ENCODE measurements around the gene NPPB. TPM values are rescaled to one million over a fixed set of nuclear protein-coding genes. Genes with fewer than 3 reads are reported as not detected.

NPPB gene
- total and polyA plus RNA-seq, 2 donors (not counting 1 experiment from before 2014, with no cell fraction given): not detected

- no peak overlapping the region for H3K9ac ChIP-seq (ENCODE audit: insufficient read depth, low read length)
- H3K9me3 ChIP-seq (ENCODE audit: control insufficient read depth, insufficient read depth, low read depth, low read length): no peaks in the 10 kb centered on the region
- H3K4me2 ChIP-seq (ENCODE audit: extremely low read depth, insufficient read depth, low read length): no peak overlapping the region
- no peak for DNase-seq (ENCODE audit: low read depth in 2 of 2)
- H4K20me1 ChIP-seq (ENCODE audit: control insufficient read depth, extremely low read depth, insufficient read depth, low read length): no peaks in the 10 kb centered on the region
- no peak overlapping the region for H3K4me3 ChIP-seq (replicated peaks in 1 of 4; ENCODE audit: control extremely low read depth in 1 of 4, insufficient read depth in 1 of 4, low read depth in 3 of 4, low read length in 4 of 4)
- no peaks in the 10 kb centered on the region for H3K79me2 ChIP-seq (ENCODE audit: control insufficient read depth, insufficient read depth, low read length)
- no peaks in the 10 kb centered on the region for H3K4me1 ChIP-seq (ENCODE audit: control insufficient read depth, extremely low read depth, insufficient read depth, low read length)
- TF ChIP-seq EZH2 (IDR thresholded peaks at IDR 0.05; ENCODE audit: low read length, missing control alignments) (no peak), CTCF (conservative IDR thresholded peaks at IDR 0.05 in 1 of 2, IDR thresholded peaks at IDR 0.05 in 1 of 2; ENCODE audit: low read depth in 1 of 2, low read length in 2 of 2) (no peak)
- H3K27ac ChIP-seq (ENCODE audit: insufficient read depth, low read length): no peak overlapping the region
- H3K27me3 ChIP-seq (ENCODE audit: control insufficient read depth, insufficient read depth, low read length): peaks cover 22% of the 10 kb centered on the region
- H2AFZ ChIP-seq (ENCODE audit: low read length): no peak overlapping the region
- H3K36me3 ChIP-seq (ENCODE audit: control insufficient read depth, insufficient read depth, low read length): no peaks in the 10 kb centered on the region
These were observed 13.8 kb upstream of the NPPB start for GRCh38 chr1:11872545-11872944.

DNA sequence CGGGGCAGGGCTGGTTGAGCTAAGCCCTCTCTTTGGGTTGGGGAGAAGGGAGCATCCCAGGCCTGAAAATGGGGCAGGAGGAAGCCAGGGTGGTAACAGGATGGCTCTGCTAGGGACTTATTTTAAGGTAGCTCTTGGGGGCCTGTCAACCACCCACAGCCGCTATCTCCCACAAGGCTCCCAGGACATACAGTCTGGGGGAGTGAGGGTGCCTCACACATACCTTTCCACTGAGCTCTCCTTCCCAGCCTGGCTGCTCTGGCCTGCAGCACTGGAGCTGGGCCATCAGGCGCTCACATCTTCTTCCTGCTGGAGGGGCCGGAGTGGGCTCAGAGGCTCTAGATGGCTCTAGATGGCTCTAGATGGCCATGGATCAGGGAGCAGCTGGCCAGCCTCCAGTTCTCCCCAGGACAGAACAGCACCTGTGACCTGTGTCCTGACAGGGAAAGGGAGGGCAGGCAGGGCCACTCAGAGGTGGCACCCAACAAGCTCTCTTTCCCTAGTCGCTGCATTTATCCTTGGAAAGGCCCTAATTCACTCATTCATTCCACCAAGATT, 11.0 kb upstream of the NPPB start:
- H2AFZ ChIP-seq (ENCODE audit: low read length): no peak overlapping the region

GRCh38 chr1:11869104-11869503, 10.4 kb upstream of the NPPB start:
- TF ChIP-seq CTCF (conservative IDR thresholded peaks at IDR 0.05 in 1 of 2, IDR thresholded peaks at IDR 0.05 in 1 of 2; ENCODE audit: low read depth in 1 of 2, low read length in 2 of 2): no peak
- TF ChIP-seq EZH2 (IDR thresholded peaks at IDR 0.05; ENCODE audit: low read length, missing control alignments): no peak
- Histone ChIP-seq H3K4me2 (ENCODE audit: extremely low read depth, insufficient read depth, low read length) (no peak overlapping the region), H3K36me3 (ENCODE audit: control insufficient read depth, insufficient read depth, low read length) (no peaks in the 10 kb centered on the region), H4K20me1 (ENCODE audit: control insufficient read depth, extremely low read depth, insufficient read depth, low read length) (no peaks in the 10 kb centered on the region), H3K27me3 (ENCODE audit: control insufficient read depth, insufficient read depth, low read length) (peaks cover 5% of the 10 kb centered on the region), H3K9me3 (ENCODE audit: control insufficient read depth, insufficient read depth, low read depth, low read length) (no peaks in the 10 kb centered on the region), H3K4me3 (replicated peaks in 1 of 4; ENCODE audit: control extremely low read depth in 1 of 4, insufficient read depth in 1 of 4, low read depth in 3 of 4, low read length in 4 of 4) (no peak overlapping the region), H3K79me2 (ENCODE audit: control insufficient read depth, insufficient read depth, low read length) (no peaks in the 10 kb centered on the region), H2AFZ (ENCODE audit: low read length) (no peak overlapping the region), H3K9ac (ENCODE audit: insufficient read depth, low read length) (no peak overlapping the region), H3K4me1 (ENCODE audit: control insufficient read depth, extremely low read depth, insufficient read depth, low read length) (no peaks in the 10 kb centered on the region), H3K27ac (ENCODE audit: insufficient read depth, low read length) (no peak overlapping the region)
- no peak for DNase-seq (ENCODE audit: low read depth in 2 of 2)

More for the DNA sequence above, 11.0 kb upstream of the NPPB start:
- no peak overlapping the region for H3K4me3 ChIP-seq (replicated peaks in 1 of 4; ENCODE audit: control extremely low read depth in 1 of 4, insufficient read depth in 1 of 4, low read depth in 3 of 4, low read length in 4 of 4)
- no peaks in the 10 kb centered on the region for H3K36me3 ChIP-seq (ENCODE audit: control insufficient read depth, insufficient read depth, low read length)
- no peak overlapping the region for H3K27ac ChIP-seq (ENCODE audit: insufficient read depth, low read length)
- peaks cover 9% of the 10 kb centered on the region for H3K27me3 ChIP-seq (ENCODE audit: control insufficient read depth, insufficient read depth, low read length)
- no peaks in the 10 kb centered on the region for H3K9me3 ChIP-seq (ENCODE audit: control insufficient read depth, insufficient read depth, low read depth, low read length)
- TF ChIP-seq CTCF (conservative IDR thresholded peaks at IDR 0.05 in 1 of 2, IDR thresholded peaks at IDR 0.05 in 1 of 2; ENCODE audit: low read depth in 1 of 2, low read length in 2 of 2) (no peak), EZH2 (IDR thresholded peaks at IDR 0.05; ENCODE audit: low read length, missing control alignments) (no peak)
- DNase-seq (ENCODE audit: low read depth in 2 of 2): no peak
- H3K4me2 ChIP-seq (ENCODE audit: extremely low read depth, insufficient read depth, low read length): no peak overlapping the region
- no peak overlapping the region for H3K9ac ChIP-seq (ENCODE audit: insufficient read depth, low read length)
- H3K79me2 ChIP-seq (ENCODE audit: control insufficient read depth, insufficient read depth, low read length): no peaks in the 10 kb centered on the region
- H3K4me1 ChIP-seq (ENCODE audit: control insufficient read depth, extremely low read depth, insufficient read depth, low read length): no peaks in the 10 kb centered on the region
- H4K20me1 ChIP-seq (ENCODE audit: control insufficient read depth, extremely low read depth, insufficient read depth, low read length): no peaks in the 10 kb centered on the region

Measured in fibroblast of lung (primary cell).